ENCODE data around the gene MGAT2.
A peak's percentile ranks its signal among the peaks of the same experiment; 100 is the strongest.
"Not testable (repeated sequence)": the region's sequence is repeated elsewhere in the genome, so short reads cannot be mapped to it uniquely, and the experiment has no call there.

The MGAT2 gene

DNA sequence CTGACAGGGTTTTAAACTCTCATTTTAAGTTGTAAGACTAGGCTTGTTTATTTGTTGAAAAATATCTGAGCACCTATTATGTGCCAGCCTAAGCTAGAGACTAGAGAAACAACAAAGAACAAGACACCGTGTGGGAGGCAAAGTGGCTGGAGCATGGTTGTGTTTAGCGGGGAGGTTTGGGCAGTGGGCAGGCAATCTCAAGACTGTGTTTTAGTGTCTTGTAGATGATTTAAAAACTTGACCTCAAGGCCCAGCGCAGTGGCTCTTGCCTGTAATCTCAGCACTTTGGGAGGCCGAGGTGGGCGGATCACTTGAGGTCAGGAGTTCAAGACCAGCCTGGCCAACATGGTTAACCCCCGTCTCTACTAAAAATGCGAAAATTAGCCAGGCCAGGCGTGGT lies 7.9 kb upstream of the MGAT2 start:
- no peak for DNase-seq (ENCODE audit: low read depth)

DNA sequence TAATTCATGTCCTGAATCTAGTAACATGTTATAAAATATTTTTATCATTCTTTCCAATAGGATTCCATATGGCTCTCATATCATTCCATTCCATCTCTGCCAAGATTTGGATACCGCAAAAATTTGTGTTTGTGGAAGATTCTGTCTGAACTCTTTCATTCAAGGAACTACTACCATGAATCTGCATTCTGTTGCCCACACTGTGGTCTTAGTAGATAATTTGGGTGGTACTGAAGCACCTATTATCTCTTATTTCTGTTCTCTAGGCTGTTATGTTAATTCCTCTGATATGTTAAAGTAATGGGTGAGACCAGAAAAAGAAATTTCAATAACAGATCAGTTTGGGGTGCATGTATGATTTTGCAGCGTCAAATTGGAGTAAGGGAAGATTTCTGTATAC lies 6.4 kb upstream of the MGAT2 start:
- no peak for DNase-seq (ENCODE audit: low read depth)

DNA sequence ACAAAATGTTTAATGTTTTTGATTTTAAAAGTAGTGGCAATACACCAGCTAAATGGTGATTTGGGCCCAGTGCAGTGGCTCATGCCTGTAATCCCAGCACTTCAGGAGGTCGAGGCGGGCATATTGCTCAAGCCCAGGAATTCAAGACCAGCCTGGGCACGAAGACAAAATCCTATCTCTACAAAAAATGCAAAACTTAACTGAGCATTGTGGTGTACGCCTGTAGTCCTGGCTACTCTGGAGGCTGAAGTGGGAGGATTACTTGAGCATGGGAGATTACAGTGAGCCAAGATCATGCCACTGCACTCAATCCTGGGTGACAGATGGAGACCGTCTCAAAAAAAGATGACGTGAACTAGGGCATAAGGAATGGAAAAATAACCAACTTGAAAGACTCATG lies 4.8 kb upstream of the MGAT2 start:
- DNase-seq (ENCODE audit: low read depth): no peak

DNA sequence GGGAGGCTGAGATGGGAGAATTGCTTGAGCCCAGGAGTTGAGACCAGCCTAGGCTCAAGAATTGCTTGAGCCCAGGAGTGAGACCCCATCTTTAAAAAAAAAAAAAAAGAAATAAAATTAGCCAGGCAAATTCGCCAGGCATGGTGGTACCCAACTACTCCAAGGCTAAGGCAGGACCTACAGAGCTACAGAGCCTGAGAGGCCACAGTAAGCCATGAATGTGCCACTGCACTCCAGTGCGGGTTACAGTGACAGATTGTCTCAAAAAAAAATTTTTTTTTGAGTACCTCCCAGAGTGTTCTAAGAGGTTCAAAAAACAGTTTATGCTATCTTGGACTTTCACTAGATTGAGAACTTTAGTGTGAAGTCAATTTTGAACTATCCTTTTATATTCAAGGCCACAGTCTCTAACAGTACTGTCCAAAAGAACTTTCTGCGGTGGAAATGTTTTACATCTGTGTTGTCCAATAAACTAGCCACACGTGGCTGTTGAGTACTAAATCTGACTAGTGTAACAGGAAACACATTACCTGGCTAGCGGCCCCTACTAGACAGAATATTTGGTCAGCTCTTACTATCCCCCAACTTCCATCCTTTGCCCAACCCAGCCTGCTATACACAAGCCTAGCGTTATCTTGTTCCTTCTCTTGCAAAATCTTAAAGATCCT lies 2.6 kb upstream of the MGAT2 start:
- DNase-seq (ENCODE audit: low read depth): no peak

DNA sequence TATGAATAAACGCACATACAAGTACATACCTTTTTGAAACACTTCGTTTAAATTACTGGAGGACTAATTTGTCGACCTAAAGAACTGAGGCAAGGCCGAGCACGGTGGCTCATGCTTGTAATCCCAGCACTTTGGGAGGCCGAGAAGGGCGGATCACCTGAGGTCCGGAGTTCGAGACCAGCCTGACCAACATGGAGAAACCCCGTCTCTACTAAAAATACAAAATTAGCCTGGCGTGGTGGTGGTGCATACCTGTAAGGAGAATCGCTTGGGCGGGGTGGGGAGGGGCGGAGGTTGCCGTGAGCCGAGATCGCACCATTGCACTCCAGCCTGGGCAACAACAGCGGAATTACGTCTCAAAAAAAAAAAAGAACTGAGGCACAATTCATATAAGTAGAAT lies 1.3 kb upstream of the MGAT2 start:
- not testable (repeated sequence) for DNase-seq (ENCODE audit: low read depth)

DNA sequence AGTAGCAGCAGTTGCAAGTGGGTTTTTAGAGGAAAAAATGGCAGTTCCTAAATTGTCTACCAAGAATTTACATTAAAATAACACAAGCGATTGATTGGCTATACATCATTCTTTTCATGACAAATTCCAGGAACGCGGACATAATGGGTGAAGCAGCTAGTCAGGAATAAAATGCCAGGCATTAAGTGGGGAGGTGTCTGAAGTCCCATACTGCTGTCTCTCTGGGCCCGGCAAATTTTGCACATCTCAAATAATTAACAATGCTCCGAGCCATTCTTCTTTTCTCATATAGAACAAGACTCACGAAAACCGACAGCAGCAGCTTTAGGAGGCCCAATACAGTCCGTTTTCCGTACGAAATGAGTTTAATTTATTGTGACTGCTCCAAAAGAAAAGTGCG lies 869 bp upstream of the MGAT2 start:
- DNase-seq (ENCODE audit: low read depth): no peak

DNA sequence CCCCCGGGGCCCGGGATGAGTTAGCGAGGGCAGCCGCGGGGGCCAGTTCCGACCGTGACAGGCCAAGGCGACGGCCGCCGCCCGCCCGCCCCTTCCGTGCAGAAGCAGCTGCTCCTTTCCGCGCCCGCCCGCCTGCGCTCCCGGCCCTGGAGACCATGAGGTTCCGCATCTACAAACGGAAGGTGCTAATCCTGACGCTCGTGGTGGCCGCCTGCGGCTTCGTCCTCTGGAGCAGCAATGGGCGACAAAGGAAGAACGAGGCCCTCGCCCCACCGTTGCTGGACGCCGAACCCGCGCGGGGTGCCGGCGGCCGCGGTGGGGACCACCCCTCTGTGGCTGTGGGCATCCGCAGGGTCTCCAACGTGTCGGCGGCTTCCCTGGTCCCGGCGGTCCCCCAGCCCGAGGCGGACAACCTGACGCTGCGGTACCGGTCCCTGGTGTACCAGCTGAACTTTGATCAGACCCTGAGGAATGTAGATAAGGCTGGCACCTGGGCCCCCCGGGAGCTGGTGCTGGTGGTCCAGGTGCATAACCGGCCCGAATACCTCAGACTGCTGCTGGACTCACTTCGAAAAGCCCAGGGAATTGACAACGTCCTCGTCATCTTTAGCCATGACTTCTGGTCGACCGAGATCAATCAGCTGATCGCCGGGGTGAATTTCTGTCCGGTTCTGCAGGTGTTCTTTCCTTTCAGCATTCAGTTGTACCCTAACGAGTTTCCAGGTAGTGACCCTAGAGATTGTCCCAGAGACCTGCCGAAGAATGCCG lies 699 bp downstream of the MGAT2 start:
- peak; percentile 41 for DNase-seq (ENCODE audit: low read depth)

DNA sequence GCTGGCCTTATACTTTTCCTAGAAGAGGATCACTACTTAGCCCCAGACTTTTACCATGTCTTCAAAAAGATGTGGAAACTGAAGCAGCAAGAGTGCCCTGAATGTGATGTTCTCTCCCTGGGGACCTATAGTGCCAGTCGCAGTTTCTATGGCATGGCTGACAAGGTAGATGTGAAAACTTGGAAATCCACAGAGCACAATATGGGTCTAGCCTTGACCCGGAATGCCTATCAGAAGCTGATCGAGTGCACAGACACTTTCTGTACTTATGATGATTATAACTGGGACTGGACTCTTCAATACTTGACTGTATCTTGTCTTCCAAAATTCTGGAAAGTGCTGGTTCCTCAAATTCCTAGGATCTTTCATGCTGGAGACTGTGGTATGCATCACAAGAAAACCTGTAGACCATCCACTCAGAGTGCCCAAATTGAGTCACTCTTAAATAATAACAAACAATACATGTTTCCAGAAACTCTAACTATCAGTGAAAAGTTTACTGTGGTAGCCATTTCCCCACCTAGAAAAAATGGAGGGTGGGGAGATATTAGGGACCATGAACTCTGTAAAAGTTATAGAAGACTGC lies 1.5 kb downstream of the MGAT2 start:
- no peak for DNase-seq (ENCODE audit: low read depth)

DNA sequence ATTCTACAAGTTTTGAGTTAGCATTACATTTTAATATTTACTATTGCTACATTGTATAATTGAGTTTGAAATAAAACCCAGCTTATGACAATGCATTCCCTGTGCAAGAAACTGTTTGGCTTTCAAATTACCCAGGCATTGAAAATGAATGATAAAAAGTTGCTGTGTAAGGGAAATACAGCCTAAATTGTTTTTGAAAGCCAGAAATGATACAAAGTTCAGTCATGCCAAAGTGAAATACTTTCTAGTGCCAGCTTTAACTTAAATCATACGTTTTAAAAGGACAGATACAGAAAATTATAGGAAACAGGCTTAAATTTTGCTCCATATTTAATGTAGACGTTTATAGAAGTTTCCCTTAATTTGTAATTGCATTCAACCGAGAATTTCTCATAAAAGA lies 2.8 kb downstream of the MGAT2 start:
- no peak for DNase-seq (ENCODE audit: low read depth)

DNA sequence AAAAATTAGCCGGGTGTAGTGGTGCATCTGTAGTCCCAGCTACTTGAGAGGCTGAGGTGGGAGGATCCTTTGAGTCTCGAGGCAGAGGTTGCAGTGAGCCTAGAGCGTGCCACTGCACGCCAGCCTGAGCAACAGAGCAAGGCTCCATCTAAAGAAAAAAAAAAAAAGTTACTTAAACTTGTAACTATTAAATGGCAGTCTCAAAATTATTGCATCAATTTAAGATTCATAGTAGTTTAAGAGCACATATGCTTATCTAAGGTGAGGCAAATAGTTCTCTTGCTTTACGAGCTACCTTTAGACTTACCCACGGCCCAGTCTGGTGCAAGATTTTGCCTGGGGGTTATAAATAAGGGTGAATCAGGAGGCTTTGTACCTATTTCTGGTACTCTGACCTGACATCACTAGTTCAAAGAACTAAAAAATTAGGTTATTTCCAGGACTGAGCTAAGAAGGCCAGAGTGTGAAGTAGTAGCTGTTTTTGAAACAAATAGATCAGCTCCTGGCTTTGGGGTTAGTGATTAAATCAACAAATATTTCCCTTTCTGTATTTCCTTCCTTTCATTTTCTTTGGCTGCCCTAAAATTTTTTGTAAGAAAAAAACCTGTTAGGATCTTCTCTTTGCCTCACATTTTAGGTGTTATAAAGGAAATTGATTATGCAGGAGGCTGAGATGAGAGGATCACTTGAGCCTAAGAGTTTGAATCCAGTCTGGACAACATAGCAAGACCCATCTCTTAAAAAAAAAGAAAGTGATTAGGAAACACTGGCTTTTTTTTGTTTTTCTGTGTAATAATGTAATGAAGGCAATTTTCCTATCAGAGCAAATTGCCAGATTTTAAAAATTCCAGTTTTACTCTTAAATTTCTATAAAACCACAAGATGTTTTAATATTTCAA lies 3.6 kb downstream of the MGAT2 start:
- DNase-seq (ENCODE audit: low read depth): no peak

DNA sequence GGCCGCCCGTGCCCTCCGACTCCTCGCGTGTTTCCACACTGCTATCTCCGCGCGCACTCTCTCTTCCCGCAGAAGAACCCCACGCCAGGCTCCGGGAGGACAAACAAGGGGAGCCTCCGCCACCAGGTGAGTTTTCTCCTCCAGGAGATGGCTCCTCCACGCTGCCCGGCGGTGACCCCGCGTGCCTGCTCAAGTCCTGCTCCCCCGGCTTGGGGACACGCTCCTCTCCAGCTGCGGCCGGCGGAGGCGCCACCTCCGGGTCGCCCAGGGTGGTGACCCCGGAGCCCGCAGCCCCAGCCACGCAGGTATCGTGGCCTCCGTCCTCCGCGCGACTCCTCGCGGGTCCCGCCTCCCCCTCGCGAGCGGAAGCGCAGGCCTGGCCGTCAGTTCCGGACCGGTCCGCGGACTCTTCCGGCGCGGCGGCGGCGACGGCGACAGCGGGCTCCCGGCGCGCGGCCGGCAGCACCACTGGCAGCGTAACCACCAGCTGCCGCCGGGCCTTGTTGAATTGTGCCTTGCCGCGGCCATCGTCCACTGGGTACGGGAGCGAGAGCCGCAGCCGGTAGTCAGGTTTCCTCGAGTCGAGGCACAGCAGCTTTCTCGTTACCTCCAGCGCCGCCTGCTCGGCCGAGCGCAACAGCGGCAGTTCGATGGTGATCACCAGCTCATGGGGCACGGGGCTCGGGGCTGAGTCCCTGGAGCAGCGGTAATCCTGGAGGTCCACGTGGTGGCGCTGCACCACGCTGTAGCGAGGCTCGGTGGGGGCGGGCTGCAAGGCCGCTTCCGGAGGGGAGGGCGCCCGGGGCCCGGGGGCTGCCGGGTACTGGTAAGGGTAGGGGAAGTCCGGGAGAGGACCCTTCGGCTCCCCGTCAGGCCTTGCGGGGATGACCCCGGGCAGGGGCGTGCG lies 13.3 kb downstream of the MGAT2 start:
- DNase-seq (ENCODE audit: low read depth): peak; percentile 87

DNA sequence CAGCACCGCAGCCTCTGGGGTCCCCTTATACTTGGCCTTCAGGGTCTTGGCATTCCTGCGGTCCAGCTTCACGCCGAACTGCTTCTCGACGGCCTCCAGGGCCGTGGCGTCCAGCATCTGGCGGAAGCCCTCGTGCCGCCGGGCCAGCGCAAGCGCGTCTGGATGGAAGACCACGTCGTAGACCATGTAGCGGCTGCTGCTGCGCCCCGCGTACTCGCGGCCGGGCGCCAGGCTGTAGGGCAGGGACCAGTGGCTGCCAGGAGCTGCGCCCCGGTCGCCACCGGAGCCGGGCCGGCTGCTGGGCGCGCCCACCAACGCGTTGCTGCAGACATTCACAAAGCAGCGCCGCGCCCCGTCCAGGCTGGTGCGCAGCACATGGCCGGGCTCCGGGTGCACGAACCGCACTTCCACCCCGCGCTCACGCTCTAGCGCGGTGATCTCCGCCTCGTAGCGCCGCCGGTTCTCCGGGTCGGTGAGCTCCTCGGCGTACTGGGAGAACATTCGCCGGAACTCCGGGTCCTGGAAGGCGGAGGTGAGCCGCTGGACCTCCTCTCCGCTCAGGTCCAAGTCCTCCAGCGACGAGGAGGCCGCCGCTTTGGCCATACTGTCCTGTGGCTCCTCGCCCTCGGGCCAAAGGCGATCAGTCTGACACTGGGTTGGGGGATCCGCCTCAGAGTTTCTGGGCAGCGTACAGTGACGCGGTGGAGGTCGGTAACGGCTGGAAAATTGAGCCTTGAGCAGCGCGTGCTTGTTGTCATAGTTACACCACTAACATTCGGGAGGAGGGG lies 14.1 kb downstream of the MGAT2 start, which contains the start of gene DNAAF2:
Gene DNAAF2, minus strand, starts transcription at position 698 of the 788 bp plus-strand sequence. Its CDS starts 95 bp downstream, at position 603.
- peak; percentile 21 for DNase-seq (ENCODE audit: low read depth)

DNA sequence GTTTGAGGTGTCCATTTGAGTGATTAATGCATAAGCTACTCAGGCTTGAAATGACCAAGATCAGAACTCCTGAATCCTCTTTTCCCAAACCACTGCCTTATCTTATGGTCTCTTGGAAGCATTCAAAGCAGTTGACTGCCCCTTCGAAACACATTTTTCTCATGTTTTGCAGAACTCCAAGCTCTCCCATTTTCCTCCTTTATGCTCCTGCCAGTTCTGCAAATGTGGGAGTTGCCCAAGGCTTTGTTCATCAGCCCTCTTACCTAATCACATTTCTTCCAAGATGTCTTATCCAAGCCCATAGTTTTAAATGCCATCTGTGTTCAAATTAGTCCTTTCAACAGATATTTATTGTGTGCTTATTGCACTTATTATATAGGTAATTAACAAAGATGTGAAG lies 16.3 kb downstream of the MGAT2 start:
- no peak for DNase-seq (ENCODE audit: low read depth)

DNA sequence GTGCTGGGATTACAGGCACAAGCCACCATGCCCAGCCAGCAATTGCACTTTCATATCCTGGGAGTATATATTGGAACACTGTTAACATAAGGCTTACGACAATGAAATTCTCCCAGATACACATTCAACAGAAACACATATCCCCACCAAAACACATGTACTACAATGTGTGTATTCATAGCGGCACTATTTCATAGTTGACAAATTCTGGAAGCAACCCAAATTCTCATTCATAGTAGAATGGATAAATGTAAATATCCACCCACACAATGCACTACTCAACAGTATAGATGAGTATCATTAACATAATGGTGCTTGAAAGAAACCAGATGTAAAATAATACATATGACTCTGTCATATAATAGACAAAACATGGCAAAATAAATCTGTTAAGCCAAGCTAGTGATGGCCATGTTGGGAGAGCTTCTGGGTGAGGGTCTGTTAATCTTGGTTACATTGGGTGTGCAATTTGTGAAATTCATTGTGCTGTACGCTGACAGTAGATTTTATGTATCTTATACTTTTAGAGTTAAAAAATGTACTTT lies 17.0 kb downstream of the MGAT2 start:
- no peak for DNase-seq (ENCODE audit: low read depth)

DNA sequence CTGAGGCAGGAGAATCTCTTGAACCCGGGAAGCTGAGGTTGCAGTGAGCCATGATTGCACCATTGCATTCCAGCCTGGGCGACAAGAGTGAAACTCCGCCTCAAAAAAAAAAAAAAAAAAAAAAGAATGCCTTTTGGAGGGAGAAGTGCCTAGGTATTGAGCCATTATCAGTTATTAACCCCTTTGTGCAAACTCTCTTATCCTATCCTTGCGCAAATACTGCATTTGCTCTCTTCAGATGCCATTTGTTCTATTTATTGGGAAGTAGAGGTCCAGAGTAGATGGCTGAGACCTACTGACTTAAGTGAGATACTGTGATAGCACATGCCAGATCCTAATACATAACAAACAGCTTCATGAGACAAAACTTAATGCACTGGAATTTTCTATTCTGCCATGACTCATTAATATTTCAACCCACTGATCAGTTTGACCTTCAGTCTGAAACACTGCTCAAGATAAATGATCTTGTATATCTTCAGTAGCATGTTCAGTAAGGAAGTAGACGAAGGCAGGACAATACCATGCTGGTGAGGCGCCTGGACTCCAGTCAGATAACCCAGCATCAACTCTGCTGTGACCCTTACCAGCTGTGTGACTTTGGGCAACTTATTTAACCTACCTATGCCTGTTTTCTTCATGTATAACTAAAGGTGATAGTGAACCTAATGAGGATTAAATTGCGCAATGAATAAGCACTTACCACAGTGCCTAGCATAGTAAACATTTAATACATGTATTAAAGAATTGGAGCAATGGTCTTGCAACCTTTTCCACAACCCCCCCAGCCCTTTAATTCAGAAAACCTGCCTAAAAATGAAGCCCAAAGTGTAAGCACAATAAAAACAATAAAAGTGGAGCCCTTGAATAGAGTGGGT lies 20.2 kb downstream of the MGAT2 start:
- DNase-seq (ENCODE audit: low read depth): no peak

DNA sequence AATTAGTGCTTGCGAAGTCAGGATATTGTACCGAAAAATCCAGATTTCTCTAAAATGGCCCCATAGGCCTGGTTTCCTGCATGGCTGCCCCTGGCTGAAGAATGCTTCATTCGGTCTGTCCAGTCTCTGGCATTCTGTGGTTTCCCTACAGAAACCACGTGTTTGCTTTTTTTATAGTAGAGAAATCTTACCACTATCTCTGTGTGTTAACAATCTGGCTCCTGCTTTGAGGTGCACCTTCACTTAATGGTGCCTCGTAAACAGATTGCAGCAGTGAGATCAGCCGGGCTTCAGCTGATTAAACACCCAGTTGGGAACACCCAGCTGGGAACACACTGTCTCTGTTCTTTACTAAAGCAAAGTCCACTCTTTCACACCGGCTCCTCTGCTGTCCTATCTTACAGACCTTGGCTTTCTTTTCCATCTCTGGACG lies 21.1 kb downstream of the MGAT2 start:
- DNase-seq (ENCODE audit: low read depth): no peak

DNA sequence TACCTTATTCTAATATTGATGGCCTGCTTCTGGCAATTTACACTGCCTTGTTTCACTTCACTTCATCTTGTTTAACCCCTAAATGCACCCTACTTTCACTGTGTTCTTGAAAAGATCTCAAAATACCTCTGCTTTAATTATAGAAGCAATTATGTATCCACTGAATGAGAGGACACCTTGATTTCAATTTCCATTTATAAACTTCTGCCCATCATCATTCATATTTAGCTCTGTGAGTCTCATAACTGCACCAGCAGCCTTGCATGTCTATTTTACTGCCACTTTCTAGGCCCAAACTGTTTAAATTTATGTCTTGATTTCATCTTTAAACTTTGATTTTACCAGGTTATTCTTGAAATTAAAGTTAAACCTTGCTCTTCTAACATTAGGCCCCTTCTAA lies 21.6 kb downstream of the MGAT2 start:
- no peak for DNase-seq (ENCODE audit: low read depth)

DNA sequence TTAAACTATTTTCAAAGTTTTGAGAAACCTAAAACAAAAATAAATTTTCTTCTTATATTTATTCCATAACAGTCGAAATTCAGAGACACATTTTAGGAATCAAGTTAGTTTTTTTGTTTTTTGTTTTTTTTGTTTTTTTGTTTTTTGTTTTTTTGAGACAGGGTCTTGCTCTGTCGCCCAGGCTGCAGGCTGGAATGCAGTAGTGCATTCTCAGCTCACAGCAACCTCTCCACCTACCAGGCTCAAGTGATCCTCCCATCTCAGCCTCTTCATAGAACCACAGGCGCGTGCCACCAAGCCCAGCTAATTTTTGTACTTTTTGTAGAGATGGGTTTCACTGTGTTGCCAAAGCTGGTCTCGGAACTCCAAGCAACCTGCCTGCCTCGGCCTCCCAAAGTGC lies 32.9 kb downstream of the MGAT2 start:
- no peak for DNase-seq (ENCODE audit: low read depth)

DNA sequence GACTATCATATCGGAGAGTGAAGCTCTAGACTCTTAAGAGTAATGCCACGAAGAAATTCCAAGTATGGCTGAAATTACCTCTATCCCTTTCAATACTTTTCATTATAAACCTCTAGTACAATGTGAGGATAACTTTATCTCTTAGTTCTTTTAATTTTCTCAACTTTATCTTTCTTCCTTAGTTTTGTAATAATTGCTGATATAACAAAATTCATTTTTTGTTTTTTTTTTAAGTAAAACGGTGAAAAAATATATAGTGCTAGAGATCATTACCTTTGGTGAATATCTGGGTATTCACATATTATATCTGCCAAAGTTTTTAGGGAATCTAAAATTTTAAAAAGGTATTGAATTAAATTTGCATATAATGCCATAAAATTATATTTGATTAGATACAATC lies 33.9 kb downstream of the MGAT2 start:
- no peak for DNase-seq (ENCODE audit: low read depth)

All from stimulated activated CD8-positive, alpha-beta memory T cell treated with anti-CD3 and anti-CD28 coated beads, Interleukin-7, amount 100 ng/mL, for 24 hours (primary cell).